Activated CD4-positive, CD25-positive, alpha-beta regulatory T cell treated with anti-CD3 and anti-CD28 coated beads, Interleukin-2, amount 50 U/mL, for 72 hours (primary cell): ENCODE measurements around the gene SERPINH1.
A peak's percentile ranks its signal among the peaks of the same experiment; 100 is the strongest.

Experiments
- DNase-seq: peaks from one replicate; pipeline ENCODE4 v3.0.0; 2021

The SERPINH1 gene

GRCh38 chr11:75557666-75558494, 4.2 kb upstream of the SERPINH1 start:
- DNase-seq = no peak

GRCh38 chr11:75558939-75559843, 2.9 kb upstream of the SERPINH1 start:
- DNase-seq = no peak

DNA sequence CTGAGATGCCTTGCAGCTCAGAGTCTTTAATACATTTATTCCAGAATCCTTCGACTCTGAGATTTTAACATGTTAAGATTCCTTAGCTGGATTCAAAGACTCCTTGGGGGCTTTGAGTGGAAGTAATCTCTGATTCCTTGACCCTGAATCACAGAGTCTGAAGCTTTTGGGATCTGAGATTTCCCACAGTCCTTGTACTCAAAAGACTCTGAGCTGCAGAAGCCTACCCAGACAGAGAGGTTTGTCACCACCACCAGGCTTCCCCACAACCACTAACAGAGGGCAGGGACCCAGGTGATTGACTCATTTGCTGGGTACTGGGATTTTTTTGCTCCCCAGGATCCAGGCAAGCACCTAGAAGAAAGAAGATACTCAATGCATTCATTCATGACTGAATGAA, 1.4 kb upstream of the SERPINH1 start:
- DNase-seq = no peak

- DNase-seq = no peak
Observed at GRCh38 chr11:75561426-75562047, 516 bp upstream of the SERPINH1 start.

DNA sequence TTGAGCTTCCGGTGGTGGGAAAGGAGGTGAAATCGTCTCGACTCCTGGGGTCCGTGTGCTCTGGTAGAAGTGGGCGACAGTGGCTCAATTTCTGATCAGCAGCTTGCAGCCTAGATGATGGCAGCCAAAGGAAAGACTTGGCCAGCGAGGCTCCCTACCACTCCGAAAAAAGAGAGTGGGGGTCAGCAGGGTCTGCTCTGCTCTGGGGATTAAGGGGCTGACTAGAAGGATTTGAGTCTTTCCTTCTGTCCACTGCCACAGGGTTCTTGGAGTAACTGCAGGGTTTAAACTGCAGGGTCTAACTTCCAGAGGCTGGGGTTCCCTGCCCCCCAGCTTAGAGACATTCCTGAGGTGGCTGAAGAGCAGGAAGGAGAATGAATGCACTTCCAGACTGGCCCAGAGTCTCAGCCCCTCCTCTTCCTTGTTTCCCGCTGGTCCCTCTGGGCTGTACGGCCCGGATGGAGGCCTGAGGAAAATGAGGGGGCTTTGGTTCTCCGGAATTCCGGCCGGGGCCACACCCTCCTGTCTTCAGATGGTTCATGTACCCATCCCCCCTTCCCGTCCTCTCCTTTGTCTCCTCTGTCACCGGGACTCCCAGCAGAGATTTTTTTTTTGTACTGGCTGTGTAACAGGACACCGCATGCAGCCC, 907 bp downstream of the SERPINH1 start:
- no peak for DNase-seq

GRCh38 chr11:75563501-75563977, 1.5 kb downstream of the SERPINH1 start:
- no peak for DNase-seq

DNA sequence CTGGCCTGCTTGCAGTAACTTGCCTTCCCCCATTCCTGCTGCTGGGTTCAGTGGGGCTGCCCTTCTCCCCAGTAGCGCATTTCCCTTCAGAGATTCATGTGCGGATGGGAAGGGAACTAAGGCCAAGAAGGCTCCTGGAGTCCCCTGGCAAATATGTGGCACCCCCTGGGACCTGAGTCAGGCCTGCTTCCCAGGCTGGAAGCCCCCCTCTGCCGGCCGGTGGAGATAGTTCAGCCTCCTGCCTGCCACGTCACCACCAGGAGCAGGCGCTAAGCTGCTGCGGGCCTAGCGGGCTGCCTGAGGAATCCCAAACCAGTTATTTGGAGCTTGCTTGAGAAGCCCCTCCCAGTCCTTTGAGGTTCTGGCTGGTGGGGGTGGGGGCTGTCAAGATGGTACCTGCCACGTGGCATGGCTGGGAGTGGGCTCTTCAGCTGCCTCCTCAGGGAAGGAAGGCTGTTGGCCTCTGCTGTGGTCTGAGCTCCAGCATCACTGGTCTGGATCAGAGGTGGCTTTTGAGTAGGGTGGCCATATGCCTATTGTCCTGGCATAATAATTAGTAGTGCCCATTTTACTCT, 2.0 kb downstream of the SERPINH1 start:
- no peak for DNase-seq

DNA sequence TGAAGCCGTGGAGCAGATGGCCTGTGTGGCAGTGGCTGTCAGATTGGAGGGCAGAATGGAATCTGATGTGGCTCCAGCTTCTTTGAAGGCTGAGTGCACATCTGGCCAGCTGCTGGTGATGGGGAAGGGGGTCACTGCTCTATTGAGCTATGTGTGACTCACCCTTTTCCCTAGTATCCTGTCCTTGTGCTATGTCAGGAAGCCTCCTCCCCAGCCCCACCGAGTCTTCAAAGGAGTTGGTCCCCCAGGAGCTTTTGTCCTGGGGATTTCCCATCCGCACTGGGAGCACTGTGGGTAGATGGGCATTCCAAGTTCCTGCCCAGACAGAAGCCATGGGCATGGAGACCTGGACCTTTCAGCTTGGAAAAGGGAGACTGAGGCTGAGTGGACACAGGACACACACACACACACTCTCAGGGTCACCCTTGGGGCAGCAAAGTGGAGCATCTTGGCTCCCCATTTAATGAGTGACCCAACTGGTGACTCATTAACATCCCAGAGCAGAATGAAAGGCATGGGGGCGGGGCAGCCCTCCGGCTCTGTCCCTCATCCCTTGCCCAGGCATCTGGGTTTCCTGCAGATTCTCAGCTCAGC, 3.3 kb downstream of the SERPINH1 start:
- DNase-seq = no peak

GRCh38 chr11:75565916-75566762, 4.1 kb downstream of the SERPINH1 start:
- no peak for DNase-seq

DNA sequence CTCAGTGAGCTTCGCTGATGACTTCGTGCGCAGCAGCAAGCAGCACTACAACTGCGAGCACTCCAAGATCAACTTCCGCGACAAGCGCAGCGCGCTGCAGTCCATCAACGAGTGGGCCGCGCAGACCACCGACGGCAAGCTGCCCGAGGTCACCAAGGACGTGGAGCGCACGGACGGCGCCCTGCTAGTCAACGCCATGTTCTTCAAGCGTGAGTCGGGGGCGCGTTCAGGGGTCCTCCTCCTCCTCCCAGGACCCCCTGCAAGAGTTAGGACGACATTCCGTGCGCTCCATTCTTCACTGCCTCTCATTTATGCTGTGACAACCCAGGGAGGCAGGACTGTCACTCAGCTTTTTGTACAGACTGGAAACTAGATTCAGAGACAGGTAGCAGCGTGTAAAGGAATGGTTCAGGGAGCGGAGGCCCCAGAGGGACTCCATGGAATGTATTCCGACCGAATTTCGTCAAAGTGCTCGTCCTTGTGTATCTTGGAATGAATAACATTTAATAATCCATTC, 4.8 kb downstream of the SERPINH1 start:
- no peak for DNase-seq

GRCh38 chr11:75567971-75568370, 5.9 kb downstream of the SERPINH1 start:
- no peak for DNase-seq

DNA sequence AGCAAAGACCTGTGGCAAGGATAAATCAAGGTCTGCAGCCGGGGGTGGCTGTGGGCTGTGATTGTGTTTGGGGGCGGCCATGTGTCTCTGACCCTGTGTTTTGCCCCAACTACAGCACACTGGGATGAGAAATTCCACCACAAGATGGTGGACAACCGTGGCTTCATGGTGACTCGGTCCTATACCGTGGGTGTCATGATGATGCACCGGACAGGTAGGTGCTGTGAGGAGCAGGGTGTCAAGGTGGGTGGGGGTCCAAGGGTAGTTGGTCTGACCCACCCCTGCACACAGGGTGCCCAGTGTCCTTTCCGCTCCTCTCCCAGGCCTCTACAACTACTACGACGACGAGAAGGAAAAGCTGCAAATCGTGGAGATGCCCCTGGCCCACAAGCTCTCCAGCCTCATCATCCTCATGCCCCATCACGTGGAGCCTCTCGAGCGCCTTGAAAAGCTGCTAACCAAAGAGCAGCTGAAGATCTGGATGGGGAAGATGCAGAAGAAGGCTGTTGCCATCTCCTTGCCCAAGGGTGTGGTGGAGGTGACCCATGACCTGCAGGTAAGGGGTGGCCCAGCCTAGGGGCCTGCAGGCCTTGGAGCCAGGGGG, 6.7 kb downstream of the SERPINH1 start:
- no peak for DNase-seq

DNA sequence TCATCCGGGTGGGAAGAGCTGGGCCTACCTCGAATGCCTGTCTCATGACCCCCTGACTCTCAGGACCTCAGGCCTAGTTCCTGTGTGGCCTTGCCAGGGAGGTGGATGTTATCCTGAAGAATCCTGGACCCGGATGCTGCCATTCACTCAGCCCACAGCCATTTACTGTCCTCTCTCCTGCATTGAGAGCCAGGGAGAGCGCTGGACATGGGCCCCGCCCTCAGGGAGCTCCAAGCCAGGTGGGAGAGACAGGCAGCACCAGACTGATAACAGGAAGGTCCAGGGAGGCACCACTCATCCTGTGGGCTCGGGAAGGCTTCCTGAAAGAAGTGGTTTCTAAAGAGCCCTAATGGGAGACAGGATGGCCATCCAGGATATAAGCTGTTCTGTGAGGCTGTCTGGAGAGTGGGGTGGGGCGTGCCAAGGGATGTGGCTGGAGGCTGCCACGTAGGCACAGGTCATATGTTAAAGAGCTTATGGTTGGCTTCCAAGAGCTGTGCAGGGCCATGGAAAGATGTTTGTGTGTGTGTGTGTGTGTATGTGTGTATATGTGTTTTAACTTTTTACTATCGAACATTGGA, 8.6 kb downstream of the SERPINH1 start:
- DNase-seq = no peak

DNA sequence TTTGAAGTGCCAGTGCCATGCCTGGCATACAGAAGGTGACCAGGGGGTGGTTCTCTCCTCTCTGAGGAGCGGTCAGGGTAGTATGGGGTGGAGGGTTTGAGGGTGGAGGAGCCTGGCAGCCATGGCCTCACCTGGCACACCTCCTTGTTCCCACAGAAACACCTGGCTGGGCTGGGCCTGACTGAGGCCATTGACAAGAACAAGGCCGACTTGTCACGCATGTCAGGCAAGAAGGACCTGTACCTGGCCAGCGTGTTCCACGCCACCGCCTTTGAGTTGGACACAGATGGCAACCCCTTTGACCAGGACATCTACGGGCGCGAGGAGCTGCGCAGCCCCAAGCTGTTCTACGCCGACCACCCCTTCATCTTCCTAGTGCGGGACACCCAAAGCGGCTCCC, 9.6 kb downstream of the SERPINH1 start:
- no peak for DNase-seq

DNA sequence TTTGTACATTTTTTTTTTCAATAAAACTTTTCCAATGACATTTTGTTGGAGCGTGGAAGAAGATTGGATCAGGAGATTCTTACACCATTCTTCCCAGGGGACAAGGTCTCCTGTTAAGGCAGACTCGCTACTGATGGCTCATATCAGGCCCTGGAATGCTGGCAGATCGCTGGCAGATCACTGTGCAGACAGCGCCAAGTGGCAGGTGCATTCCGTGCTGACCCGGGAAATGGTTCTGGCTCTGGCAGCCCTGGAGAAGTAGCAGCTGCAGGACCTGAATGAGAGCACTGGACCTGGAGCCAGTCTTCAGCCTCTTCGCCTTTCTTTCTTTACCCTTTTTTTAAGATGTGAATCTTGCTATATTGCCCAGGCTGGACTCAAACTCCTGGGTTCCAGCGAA, 10.7 kb downstream of the SERPINH1 start:
- DNase-seq = no peak

DNA sequence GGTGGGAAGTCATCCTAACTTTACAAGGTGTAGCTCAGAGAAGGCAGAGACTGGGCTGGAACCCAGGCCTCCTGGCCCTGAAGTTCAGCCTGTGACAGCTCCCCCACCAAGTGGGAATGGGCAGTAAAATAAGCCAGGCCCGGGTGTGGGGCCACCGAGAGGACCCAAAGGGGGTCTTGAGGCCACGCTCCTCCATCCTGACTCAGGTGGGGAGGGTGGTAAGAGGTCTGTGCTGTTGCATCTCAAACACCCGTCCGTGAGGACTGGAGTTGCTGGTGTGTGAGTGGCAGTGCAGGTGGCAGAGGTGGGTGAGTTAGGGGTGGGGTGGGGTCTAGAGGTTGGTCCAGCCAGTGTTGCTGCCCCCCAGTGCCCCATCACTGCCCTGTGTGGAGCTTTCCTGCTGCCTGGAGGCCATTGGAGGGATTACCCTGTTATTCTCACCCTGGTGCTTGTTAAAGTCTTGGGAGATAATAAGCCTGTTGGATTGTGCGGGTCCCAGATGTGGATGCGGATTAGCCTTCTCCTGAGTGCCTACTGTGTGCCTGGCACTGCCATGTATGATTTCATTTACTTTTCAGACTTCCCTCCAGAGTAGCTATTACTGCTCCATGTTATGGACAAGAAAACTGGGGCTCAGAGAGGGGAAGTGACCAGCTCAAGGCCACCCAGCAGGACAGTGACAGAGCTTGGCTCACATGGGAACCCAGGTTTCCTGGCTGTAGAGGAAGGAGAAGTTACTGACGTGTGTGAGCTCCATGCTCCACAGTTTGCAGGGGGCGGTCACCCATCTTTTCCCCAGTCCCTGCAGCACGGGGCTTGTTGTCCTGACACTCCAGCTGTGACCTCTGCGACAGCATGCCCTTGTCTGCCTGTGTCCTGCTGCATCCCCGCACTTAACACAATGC, 12.9 kb downstream of the SERPINH1 start:
- no peak for DNase-seq

- DNase-seq = no peak
Observed at GRCh38 chr11:75576017-75576416, 14.0 kb downstream of the SERPINH1 start.

GRCh38 chr11:75576499-75576918, 14.5 kb downstream of the SERPINH1 start:
- DNase-seq = no peak

DNA sequence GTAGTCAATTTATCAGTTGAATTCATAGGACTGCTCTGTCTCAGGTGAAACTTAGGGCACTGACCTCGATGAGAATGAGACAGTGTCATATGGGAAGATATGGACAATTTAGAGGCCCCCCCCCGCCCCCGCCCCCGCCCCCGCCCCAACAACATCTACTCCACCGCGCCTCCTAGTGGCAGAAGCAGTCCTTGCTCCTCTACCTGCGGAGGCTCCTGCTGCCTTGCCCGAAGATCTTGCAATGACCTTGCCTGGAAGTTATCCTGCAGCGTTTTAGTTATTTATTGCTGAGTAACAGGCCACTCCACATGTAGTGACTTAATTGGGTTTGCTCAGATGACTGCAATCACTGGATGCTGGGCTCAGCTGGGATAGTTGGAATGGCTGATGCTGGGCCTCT, 15.2 kb downstream of the SERPINH1 start:
- peak; percentile 66 for DNase-seq
